ENCODE measurements around the gene HAUS5.

HAUS5 gene

DNA sequence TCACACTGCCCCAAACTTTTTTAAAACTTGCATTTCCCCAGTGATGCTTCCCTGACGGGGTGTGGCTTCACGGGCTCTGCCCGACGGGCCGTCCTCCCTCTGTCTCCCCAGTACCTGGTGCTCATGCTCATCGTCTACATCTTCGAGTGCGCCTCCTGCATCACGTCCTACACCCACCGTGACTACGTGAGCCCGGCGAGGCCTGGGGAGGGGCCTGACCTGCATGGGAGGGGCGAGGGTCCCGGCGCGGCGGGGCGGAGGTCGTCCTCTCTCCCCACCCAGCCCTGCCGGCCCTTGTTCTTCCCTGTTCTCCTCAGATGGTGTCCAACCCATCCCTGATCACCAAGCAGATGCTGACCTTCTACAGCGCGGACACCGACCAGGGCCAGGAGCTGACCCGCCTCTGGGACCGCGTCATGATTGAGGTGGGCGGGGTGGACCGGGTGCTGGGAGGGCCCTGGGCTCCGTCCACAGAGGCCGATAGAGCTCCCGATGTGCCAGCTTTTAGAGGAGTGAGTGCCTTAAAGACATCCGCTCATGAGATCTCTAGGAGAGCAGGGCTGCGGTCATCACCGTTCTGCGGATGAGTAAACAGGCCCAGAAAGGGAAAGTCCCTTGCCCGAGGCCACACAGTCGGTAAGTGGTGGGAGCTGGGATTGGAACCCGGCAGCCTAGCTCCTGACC, 60.7 kb downstream of the HAUS5 start:
- DNase-seq: peak; percentile 70 to 77

All from activated T-cell treated with anti-CD3 and anti-CD28 coated beads, Interleukin-2, amount 50 U/mL, for 48 hours (primary cell).